GM18870 (cell line): Measurements from ENCODE around the gene POLR2J2.
"Not testable (repeated sequence)": the region's sequence is repeated elsewhere in the genome, so short reads cannot be mapped to it uniquely, and the experiment has no call there.

ENCODE experiments used
- ATAC-seq: cut with Tn5 transposase; IDR thresholded peaks from one replicate; pipeline ENCODE4 v1.9.1; 2021; ENCODE audit warnings: moderate library complexity; ENCODE audit not compliant: unreplicated experiment

Gene POLR2J2

DNA sequence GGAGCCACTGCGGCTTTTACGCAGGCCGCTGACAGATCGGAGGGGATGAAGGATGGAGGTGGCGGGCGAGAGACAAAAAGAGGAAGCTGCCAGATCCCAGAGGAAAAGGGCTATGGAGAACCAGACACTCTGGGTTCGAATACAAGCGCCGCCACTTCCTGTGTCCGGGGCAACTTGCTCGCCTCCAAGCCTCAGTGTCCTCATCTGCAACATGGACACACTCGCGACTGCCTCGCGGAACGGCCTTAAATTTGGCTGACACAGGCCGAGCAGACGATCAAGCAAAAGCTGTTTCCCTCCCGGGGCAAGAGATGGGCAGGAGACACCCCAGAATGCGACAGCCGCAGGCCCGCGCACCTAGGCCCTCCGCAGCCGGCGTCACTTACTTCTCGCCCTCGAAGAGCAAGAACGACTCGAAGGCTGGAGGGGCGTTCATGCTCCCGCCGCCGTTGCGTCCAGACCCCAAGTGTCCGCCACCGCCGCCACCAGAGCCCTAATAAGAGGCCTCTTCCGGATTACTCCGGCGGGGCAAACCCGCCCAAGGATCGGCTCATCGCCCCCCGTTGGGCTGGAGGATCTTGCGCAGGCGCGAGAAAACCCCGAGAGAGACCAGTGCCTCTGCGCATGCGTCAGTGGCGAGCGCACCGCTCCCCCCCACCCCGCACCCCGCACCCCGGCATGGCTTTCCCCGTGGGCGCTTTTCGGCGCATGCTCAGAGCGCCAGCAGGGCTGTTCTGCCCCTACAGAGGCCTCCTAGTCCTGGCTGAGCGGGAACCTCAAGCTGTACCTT, at the start of gene POLR2J2:
Gene POLR2J2 (minus strand): TSS at position 498 of the 790 bp plus-strand sequence. CDS start 62 bp downstream, at position 436.
- ATAC-seq, result peak; percentile 49

DNA sequence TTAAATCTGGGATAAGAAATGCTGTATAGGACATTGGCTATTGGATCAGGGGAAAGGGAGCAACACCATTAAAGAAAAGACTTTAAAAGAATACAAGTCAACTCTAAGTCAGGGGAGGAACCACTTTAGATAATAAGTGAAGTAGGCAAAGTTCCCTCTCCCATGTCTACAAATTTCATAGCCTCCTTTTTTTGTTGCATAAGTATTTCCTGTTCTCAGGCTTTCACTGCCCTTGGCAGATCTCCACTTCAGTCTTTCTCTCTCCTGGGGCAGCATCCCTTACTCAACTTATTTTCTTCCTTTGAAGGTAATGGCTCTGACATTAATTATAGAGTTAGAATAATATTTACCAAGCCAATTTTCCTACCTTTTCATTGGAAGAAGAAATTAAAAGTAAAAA, 47.0 kb upstream of the POLR2J2 start:
- ATAC-seq, result not testable (repeated sequence)

DNA sequence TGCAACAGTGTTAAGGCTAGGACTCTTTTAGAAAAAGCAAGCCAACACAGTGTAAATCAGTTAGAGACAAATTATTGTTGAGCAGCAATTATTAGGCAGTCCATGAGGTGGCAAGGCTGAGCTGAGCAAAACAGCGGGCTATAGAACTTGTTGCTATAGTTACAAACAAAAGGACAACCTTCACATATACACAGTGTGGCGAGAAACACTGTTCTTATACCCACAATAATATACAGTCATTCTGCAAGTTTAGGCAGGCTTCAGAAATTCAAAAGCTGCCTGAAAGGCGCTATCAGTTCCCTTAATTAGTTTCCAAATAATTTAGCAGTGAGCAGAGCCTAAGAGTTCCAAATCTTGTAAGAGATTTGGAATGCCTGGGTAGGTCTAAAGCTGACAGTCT, 44.3 kb upstream of the POLR2J2 start:
- ATAC-seq, result peak; percentile 47

DNA sequence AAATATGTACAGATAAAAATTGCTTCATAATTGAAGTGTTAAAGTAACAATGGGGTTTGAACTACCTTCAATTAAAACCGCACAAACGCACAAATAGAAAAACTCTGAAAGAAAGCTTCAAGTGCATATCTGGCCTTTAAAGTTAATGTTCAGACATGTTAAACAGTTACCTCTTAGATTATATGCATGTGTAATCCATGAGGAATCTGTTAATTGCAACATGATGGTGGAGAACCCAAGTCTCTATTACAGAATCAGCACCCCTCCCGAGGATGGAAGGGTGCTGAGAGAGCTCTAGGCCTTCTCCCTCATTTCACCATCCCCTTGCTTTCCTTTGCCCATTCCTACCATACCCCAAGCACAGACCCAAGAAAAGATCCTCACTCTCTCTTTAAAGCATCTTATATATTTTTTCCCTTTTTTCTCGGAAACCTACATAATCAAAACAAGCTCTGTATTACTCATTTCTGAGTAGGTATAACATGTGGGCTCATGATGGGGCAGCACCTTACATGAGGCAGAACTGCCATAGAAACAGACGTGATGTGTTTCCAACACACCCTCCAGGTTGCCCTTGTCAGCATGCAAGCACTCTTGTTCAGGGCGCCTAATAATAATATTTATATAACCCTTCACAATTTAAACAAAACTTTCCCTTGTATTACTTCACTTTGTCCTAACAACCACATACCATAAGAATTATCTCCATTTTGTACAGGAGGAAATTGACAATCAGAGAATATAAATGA, 43.5 kb upstream of the POLR2J2 start:
- ATAC-seq, result not testable (repeated sequence)

DNA sequence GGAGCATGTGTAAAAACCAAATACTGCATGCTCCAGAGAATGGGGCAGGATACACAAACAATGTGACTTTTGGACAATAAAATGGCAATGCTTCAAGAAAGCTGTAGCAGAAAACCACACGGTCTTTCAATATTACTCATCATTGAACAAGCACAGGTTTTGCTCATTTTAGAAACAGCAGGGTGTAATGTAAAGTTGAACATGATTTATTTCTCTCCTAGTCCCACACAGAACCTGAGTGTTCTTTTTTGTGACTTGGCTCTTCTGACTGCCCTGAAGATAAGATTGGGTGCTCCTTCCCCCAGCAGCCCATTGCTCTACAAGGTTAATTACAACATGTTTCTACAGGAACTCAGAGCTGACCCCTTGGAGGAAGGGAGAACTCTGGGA, 42.2 kb upstream of the POLR2J2 start:
- ATAC-seq, result peak; percentile 82

DNA sequence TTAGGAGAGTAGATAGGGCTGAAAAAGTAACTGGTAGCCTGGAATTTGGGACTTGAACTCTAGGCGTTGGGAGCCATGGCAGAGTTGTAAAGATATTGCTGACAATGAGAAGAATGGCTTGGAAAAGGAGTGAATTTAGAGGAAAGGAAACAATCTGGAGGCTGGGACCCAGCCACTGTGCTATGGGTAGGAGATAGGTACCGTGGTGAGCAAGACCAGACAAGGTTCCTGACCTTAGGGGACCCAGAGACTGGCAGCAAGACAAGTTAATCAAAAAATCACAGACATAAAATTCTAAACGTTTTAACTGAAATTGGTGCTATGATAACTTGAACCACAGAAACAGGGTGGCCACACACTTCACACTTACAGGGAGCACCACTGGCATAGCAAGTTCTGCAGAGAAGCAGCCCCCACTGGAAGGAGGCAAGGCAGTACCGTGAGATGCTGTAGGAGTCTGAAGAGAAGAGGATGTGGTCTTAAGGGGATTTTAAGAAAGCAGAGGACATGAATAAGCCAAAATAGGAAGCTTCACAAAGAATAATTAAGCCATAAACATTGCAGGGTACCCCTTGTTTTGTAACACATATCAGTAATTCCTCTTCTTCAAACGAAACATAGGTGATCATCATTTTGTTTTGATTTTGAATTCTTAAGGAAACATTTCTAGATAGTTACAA, 41.7 kb upstream of the POLR2J2 start:
- peak; percentile 59 for ATAC-seq

DNA sequence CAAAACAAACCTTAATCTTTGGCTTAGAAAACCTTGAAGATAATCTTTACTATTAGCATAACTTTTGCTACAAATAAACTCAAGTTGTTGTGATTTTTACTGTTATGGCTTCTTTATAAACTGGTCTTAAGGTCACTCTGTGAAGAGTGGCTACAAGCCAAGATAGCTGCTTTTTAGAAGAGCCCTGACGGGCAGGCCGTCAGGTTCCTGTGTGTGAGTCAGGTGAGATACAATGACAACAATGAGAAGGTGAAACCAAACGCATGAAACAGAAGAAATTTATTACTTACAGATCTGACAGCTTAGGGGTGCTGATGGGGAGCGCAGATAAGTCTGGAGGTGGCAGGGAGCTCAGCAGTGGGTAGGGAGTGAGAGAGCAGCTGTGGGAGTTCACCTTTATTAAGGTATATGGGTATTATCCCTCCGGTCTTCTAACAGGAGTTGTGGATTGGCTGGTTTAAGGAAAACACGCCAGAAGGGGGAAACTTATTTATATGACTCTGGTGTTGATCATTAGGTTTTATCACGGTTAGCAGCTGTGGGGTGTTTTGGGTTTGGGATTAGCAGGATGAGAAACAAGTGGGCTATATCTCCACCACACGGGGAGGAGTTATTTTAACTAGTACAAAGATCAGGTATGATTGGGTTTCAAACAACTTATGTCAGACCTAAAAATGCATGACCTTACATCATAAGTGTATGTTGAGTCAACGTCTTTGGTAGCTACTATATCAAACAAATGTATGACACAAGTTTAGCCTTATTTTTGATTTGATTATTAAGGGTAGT, 27.7 kb upstream of the POLR2J2 start:
- not testable (repeated sequence) for ATAC-seq

DNA sequence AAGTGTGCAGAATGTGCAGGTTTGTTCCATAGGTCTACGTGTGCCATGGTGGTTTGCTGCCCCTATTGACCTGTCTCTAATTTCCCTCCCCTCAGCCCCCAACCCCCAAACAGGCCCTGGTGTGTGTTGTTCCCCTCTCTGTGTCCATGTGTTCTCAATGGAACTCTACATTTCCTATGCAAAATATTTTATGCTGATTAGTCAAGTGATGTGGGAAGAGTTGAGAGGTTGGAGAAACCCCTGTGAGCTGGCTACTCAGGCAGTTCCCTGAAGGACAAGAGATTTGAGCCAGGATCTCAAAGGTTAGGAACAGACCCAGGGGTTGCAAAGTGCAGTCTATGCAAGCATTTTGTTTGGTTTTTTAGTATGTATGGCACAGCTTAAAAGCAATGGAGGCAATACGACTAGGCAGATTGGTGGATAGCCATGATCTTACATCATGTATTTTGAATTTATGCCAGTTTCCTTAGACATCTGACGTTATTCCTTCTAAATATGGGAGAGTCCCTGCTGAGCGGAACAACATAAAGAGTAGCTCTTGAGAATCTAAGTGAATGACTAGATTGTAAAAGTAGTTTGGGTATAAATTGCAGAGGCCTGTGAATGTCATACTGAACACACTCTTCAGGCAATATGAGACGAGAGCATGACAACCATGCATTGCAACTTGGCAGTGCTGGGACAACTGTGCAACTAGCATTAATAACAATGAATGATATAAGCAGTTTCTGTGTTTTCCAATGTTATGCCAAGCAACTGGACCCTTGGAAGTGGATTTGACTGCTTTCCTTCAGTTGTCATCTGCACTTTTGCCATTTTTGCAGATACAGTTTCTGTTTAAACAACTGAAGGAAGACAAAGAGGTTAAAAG, 26.4 kb upstream of the POLR2J2 start:
- not testable (repeated sequence) for ATAC-seq

DNA sequence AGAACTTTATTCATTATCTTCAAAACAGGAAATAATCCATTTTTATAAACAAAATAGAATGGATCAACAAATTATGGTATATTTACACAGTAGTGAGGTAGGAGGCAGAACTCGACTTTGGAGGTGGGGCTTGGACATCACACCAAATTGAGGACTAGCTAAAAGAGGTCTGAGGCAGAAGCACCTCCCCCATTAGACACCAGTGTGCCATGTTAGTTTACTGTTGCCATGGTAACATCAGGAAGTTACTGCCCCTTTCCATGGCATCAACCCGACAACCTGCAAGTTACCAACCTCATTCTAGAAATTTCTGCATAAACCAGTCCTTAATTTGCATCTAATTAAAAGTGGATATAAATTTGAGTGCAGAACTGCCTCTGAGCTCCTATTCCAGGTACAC, 24.5 kb upstream of the POLR2J2 start:
- ATAC-seq, result not testable (repeated sequence)

DNA sequence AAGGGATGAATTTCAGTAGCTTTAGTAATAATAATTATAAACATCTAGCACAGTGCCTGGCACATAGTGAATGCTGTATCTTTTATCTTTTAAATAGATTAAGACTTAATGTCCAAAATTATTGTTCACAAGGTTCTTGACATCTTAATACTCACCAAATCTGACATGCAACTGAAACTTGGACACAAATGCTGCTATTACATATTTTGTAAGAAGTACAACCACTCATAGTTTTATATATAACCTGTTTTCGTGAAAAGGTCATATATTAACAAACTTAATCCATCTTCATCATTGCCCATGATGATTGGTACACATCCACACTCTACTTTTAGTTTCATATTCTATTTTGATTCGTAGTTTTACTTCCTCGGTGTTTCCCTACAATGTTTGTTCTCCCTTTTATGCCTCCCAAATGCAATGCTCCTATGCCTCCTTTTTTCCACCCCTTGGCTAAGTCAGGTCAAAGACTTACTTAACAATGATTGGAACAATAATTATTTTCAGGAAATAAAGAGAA, 23.6 kb upstream of the POLR2J2 start:
- ATAC-seq, result peak; percentile 63

DNA sequence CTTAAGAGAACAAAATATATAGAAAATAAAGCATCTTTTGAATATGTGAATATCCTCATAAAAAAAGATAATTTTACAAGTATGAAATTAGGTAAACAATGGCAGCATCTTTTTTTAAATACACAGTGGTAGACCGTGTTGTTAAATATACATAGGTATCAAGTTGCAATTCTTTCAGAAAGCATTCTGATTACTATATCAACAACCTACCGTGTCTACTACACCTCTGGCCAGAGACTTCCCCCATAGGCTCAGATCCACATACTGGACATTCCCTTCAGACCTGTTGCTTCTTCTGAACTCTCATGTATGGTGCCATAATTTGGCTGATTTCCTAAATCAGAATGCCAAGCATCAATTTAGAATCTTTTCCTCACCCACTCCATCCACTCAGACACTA, 22.5 kb upstream of the POLR2J2 start:
- not testable (repeated sequence) for ATAC-seq

DNA sequence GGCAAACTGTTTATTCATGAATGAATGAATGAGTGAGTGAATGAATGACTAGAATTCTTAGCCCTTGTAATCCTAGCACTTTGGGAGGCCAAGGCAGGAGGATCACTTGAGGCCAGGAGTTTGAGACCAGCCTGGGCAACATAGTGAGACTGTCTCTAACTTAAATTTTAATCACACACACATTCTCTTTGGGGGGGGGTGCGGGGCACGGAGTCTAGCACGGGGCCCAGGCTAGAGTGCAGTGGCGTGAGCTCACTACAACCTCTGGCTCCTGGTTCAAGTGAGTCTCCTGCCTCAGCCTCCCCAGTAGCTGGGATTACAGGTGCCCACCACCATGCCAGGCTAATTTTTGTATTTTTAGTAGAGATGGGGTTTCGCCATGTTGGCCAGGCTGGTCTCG, 19.1 kb upstream of the POLR2J2 start:
- ATAC-seq, result not testable (repeated sequence)

DNA sequence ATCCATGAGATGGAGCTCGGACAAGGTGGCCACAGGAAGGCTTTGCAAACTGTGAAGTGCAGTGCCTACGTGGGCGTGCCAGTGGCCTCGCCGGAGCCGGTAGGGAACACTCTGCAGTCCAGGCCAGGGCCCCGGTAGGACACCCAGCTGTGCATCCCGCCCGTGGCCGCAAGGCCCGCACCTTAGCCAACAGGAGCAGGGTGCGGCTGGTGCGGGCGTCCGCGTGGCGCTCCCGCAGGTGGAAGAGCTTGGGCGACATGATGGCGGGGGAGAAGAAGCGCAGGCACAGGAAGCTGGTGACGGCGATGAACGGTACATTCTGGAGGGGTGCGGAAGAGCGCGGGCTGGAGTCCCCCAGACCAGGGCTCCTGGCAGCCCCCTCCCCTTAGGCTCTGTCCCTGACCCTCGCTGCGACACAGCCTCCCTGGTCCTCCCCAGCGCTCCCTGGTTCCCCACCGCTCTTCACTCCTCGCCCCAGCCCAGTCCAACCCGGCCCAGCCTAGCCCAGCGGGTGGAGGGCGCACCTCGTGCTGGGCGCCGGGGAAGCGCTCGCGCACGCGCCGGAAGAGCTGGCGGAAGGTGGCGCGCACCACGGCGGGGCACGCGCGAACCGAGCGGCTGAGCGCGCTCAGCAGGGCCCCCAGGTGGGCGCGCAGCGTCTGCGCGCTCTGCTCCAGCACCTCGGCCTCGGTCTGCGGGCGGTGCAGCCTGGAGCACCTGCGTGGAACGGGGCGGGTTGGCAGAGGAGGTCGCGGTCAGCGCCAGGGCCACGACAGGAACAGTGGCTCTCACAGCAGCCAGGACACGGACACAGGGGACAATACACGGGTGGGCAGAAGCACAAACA, 18.2 kb upstream of the POLR2J2 start:
- not testable (repeated sequence) for ATAC-seq

DNA sequence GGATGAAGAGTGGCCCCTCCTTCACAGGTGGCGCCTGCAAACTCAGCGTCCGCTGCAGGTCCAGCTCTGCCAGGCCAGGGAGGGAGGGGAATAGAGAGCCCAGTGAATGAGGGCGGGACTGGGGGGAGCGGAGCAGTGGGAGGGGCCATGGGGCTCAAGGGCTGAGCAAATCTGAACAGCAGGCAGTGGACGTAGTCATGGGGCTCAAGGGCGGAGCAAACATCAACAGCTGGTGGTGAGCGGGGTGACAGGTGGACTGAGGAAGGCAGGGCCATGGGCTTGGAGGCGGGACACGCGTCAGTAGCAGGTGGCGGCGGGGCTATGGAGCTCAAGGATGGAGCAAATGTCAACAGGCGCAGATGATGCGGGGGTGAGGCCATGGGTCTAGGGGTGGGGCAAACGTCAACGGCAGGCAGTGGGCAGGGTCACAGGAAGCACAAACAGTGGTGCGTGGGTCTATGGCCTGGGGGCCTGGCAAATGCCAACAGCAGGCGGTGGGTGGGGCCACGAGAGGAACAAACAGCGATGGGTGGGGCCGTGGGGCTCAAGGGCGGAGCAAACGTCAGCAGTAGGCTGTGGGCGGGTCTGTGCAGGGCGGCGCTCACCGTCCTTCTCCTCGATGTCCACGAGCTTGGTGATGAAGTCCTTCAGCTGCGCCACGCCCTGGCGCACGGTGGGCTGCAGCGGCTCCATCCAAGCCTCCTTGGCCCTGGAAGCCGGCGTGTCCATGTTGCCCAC, 17.0 kb upstream of the POLR2J2 start:
- peak; percentile 50 for ATAC-seq

DNA sequence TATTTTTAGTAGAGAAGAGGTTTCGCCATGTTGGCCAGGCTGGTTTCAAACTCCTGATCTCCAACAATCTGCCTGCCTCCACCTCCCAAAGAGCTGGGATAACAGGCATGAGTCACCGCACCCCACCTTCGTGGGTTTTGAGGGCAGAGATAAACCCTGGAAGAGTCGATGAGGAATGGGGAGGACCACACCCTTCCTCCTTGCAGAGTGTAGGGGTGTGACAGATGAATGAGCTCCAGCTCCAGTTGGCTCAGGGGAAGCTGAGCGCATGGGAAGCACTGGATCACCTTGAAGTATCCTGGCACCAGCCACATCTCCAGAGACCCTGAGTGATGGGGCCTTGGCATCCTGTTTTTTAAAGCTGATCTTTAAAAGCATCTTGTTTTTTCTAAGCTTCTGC, 11.1 kb upstream of the POLR2J2 start:
- not testable (repeated sequence) for ATAC-seq

DNA sequence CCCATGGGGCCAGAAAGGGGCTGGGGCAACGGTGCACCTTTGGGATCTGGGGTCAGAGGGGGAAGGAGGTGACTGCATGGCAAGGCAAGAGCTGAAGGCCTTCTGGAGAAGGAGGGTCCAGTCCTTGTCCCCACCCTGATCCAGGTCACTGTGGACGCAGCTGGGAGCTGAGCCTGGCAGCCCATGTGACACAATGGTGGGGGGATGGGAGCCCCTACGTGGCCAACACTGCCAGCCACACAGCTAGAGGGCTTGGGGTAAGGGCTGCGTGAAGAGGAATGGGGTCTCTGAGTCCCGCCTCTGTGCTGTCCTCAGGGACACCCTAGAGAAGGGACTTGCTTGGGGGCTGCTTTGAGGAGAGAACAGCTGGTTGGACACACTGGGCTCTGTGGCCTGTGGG, 9.3 kb upstream of the POLR2J2 start:
- not testable (repeated sequence) for ATAC-seq

DNA sequence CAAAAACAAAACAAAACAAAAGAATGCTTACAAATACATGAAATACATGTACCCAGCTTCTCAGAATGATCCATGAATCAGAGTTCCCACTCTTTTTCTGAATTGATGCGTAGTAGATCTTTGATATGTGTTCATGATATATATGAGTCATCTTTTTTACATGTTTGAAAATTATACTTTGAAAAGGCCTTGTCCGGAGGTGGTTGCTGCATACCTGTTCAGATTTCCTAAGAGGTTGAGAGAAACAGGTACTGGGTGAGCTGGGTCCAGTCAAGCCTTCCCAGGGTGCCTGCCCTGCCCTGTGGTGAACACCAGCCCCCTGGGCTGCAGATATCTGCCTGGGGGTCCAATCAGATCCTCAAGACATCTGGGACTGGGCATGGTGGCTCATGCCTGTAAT, 4.1 kb upstream of the POLR2J2 start:
- not testable (repeated sequence) for ATAC-seq
